Measurements from ENCODE around the gene CHMP4A. TPM values are rescaled to one million over a fixed set of nuclear protein-coding genes. Genes with fewer than 3 reads are reported as not detected.

CHMP4A gene
- total RNA-seq, 1 experiment from 2014 or later = 34.6 TPM

GRCh38 chr14:24255931-24256711 is 42.8 kb upstream of the CHMP4A start:
- H3K9me3 ChIP-seq (ENCODE audit: control insufficient read depth in 1 of 2, insufficient read depth in 1 of 2, low read depth in 1 of 2, low read length in 2 of 2) = no peaks in the 10 kb centered on the region
- intact Hi-C loops (cut with micrococcal nuclease) = no loop called here
- no TSS peak for BruUV-seq (replicated peaks)
- RAD21 ChIA-PET (ENCODE audit: low non-redundant PET in 1 of 2, low total read pairs in 2 of 2, uncharacterized antibody in 2 of 2, unreplicated experiment in 2 of 2) = no interaction called here
- no peak overlapping the region for H3K4me3 ChIP-seq (replicated peaks in 1 of 2; ENCODE audit: low read depth in 1 of 2, low read length in 2 of 2)
- no peak overlapping the region for H2AFZ ChIP-seq (ENCODE audit: low read depth, low read length, poor library complexity, severe bottlenecking)
- H3K79me2 ChIP-seq (ENCODE audit: insufficient read depth, low read length) = no peaks in the 10 kb centered on the region
- no peak for DNase-seq (ENCODE audit: low read depth, low spot score)
- no peaks in the 10 kb centered on the region for H3K9me2 ChIP-seq (ENCODE audit: insufficient read depth)
- H3K36me3 ChIP-seq (ENCODE audit: control insufficient read depth in 1 of 2, insufficient read depth in 2 of 2, low read length in 2 of 2) = no peaks in the 10 kb centered on the region; a peak in 1 of 4 replicates
- no peak overlapping the region for H3K27ac ChIP-seq (ENCODE audit: low read depth, low read length)
- POLR2A ChIA-PET = no interaction called here
- H3K27me3 ChIP-seq (ENCODE audit: insufficient read depth, low read length) = no peaks in the 10 kb centered on the region
- no peak for TF ChIP-seq CBX3 (IDR thresholded peaks at IDR 0.05; ENCODE audit: low read depth)
- TF ChIP-seq RAD21 (IDR thresholded peaks at IDR 0.05; ENCODE audit: low read depth) = no peak
- no peak for TF ChIP-seq SIN3A (IDR thresholded peaks at IDR 0.05; ENCODE audit: low read depth)
- no peak for TF ChIP-seq FOSL1 (IDR thresholded peaks at IDR 0.05; ENCODE audit: low read depth)
- TF ChIP-seq EGR1 (IDR thresholded peaks at IDR 0.05; ENCODE audit: low read depth) = no peak
- TF ChIP-seq SRF (IDR thresholded peaks at IDR 0.05; ENCODE audit: low read depth) = no peak
- TF ChIP-seq ATF3 (IDR thresholded peaks at IDR 0.05) = no peak
- TF ChIP-seq ELF1 (IDR thresholded peaks at IDR 0.05; ENCODE audit: borderline replicate concordance, low read depth) = no peak
- no peak for TF ChIP-seq ZNF274 (IDR thresholded peaks at IDR 0.05; ENCODE audit: low read depth, low read length)
- H3K9ac ChIP-seq (ENCODE audit: low read length) = no peak overlapping the region
- CTCF ChIA-PET = no interaction called here
- H4K20me1 ChIP-seq (ENCODE audit: insufficient read depth) = no peaks in the 10 kb centered on the region
- no peak for ATAC-seq
- H3K4me1 ChIP-seq (ENCODE audit: control insufficient read depth in 1 of 2, insufficient read depth in 2 of 2, low read length in 2 of 2) = peaks cover 10 to 19% of the 10 kb centered on the region in 2 experiments
- no peak overlapping the region for H3K4me2 ChIP-seq (ENCODE audit: low read length)

- intact Hi-C loops (cut with micrococcal nuclease) = no loop called here
- Histone ChIP-seq H3K9ac (ENCODE audit: low read length) (no peak overlapping the region), H2AFZ (ENCODE audit: low read depth, low read length, poor library complexity, severe bottlenecking) (no peak overlapping the region), H3K27ac (ENCODE audit: low read depth, low read length) (no peak overlapping the region), H3K9me2 (ENCODE audit: insufficient read depth) (no peaks in the 10 kb centered on the region), H3K9me3 (ENCODE audit: control insufficient read depth in 1 of 2, insufficient read depth in 1 of 2, low read depth in 1 of 2, low read length in 2 of 2) (no peaks in the 10 kb centered on the region), H3K27me3 (ENCODE audit: insufficient read depth, low read length) (no peaks in the 10 kb centered on the region), H3K4me1 (ENCODE audit: control insufficient read depth in 1 of 2, insufficient read depth in 2 of 2, low read length in 2 of 2) (peaks cover 10 to 19% of the 10 kb centered on the region in 2 experiments), H3K4me3 (replicated peaks in 1 of 2; ENCODE audit: low read depth in 1 of 2, low read length in 2 of 2) (no peak overlapping the region), H4K20me1 (ENCODE audit: insufficient read depth) (no peaks in the 10 kb centered on the region), H3K36me3 (ENCODE audit: control insufficient read depth in 1 of 2, insufficient read depth in 2 of 2, low read length in 2 of 2) (no peaks in the 10 kb centered on the region; a peak in 1 of 4 replicates), H3K79me2 (ENCODE audit: insufficient read depth, low read length) (no peaks in the 10 kb centered on the region), H3K4me2 (ENCODE audit: low read length) (no peak overlapping the region)
- BruUV-seq (replicated peaks) = no TSS peak
- RAD21 ChIA-PET (ENCODE audit: low non-redundant PET in 1 of 2, low total read pairs in 2 of 2, uncharacterized antibody in 2 of 2, unreplicated experiment in 2 of 2) = no interaction called here
- CTCF ChIA-PET = no interaction called here
- POLR2A ChIA-PET = no interaction called here
- DNase-seq (ENCODE audit: low read depth, low spot score) (no peak), ATAC-seq (no peak)
- no peak for TF ChIP-seq EGR1 (IDR thresholded peaks at IDR 0.05; ENCODE audit: low read depth)
- no peak for TF ChIP-seq MAX (IDR thresholded peaks at IDR 0.05)
- TF ChIP-seq CEBPB (IDR thresholded peaks at IDR 0.05; ENCODE audit: low read depth) = no peak
- TF ChIP-seq POLR2AphosphoS5 (IDR thresholded peaks at IDR 0.05; ENCODE audit: low read depth, low read length) = no peak
- no peak for TF ChIP-seq POLR2A (IDR thresholded peaks at IDR 0.05; ENCODE audit: borderline replicate concordance, extremely low read depth, insufficient read depth, insufficient read length)
- no peak for TF ChIP-seq ELF1 (IDR thresholded peaks at IDR 0.05; ENCODE audit: borderline replicate concordance, low read depth)
- no peak for TF ChIP-seq RAD21 (IDR thresholded peaks at IDR 0.05; ENCODE audit: low read depth)
- no peak for TF ChIP-seq ZNF274 (IDR thresholded peaks at IDR 0.05; ENCODE audit: low read depth, low read length)
- no peak for TF ChIP-seq ZBTB33 (IDR thresholded peaks at IDR 0.05; ENCODE audit: extremely low read depth, insufficient replicate concordance, low read length)
These were observed 42.1 kb upstream of the CHMP4A start for GRCh38 chr14:24255438-24255837.

All from HCT116 (cell line).